WTC11 (cell line): ENCODE data around the gene CA5A. TPM values are rescaled to one million over a fixed set of nuclear protein-coding genes. Genes with fewer than 3 reads are reported as not detected.

ENCODE experiments used
- ATAC-seq: fragments of 200-7000 bp; cut with Tn5 transposase; 2 replicates; pipeline ENCODE4 v1.10.0; 2021; ENCODE audit warnings: mild to moderate bottlenecking, moderate library complexity
- CTCF ChIA-PET: fragments of 300-600 bp; sonication (Branson Sonifier 250); formaldehyde crosslinking; loops from one replicate; lab custom pipeline; 2021; ENCODE audit warnings: antibody characterized with exemption; lab: Charles Lee
- POLR2A ChIA-PET: fragments of 350-600 bp; sonication (Branson Sonifier 250); formaldehyde crosslinking; loops from one replicate; lab custom pipeline; 2021; ENCODE audit warnings: antibody characterized with exemption; lab: Charles Lee
- DNase-seq: peaks from one replicate; pipeline ENCODE4 v3.0.0; 2021; ENCODE audit warnings: low spot score
- H3K27ac Mint-ChIP-seq: 2 replicates; pipeline ENCODE4 v1.8.0; 2021; ENCODE audit warnings: mixed read lengths
- H3K27me3 Mint-ChIP-seq: 2 replicates; pipeline ENCODE4 v1.8.0; 2021; ENCODE audit warnings: low read depth, mild to moderate bottlenecking, moderate library complexity, mixed read lengths
- H3K36me3 Mint-ChIP-seq: 2 replicates; pipeline ENCODE4 v1.8.0; 2021; ENCODE audit warnings: mixed read lengths
- H3K4me1 Mint-ChIP-seq: 2 replicates; pipeline ENCODE4 v1.8.0; 2022; ENCODE audit warnings: mixed read lengths
- H3K4me3 Mint-ChIP-seq: 2 replicates; pipeline ENCODE4 v1.8.0; 2021; ENCODE audit warnings: mild to moderate bottlenecking, moderate library complexity, mixed read lengths
- H3K9me3 Mint-ChIP-seq: 2 replicates; pipeline ENCODE4 v1.8.0; 2021; ENCODE audit warnings: mixed read lengths
- FOXJ3 ChIP-seq: sonication (generic); formaldehyde crosslinking; IDR thresholded peaks from 2 replicates; pipeline ENCODE4 v1.9.0; 2021; ENCODE audit warnings: missing genetic modification reagents, mild to moderate bottlenecking, borderline replicate concordance
- FOXP1 ChIP-seq: sonication (generic); formaldehyde crosslinking; IDR thresholded peaks from 2 replicates; pipeline ENCODE4 v1.8.0; 2022; ENCODE audit warnings: missing genetic modification reagents, mild to moderate bottlenecking, moderate library complexity, borderline replicate concordance
- GABPB1 ChIP-seq: sonication (generic); formaldehyde crosslinking; IDR thresholded peaks from 2 replicates; pipeline ENCODE4 v1.8.1; 2023; ENCODE audit warnings: mild to moderate bottlenecking, missing genetic modification reagents
- HMGA2 ChIP-seq: fragments of 250-450 bp; sonication (Bioruptor Pico); IDR thresholded peaks from 2 replicates; pipeline ENCODE4 v1.4.0; 2021; ENCODE audit warnings: mild to moderate bottlenecking, moderate library complexity
- JAZF1 ChIP-seq: fragments of 250-450 bp; sonication (Bioruptor Pico); IDR thresholded peaks from 2 replicates; pipeline ENCODE4 v1.9.0; 2021; ENCODE audit warnings: moderate library complexity, mild to moderate bottlenecking, inconsistent platforms
- NR1H2 ChIP-seq: sonication (generic); formaldehyde crosslinking; IDR thresholded peaks from 2 replicates; pipeline ENCODE4 v1.9.0; 2021; ENCODE audit warnings: mild to moderate bottlenecking, moderate library complexity, missing genetic modification reagents
- NR2C2 ChIP-seq: sonication (generic); formaldehyde crosslinking; IDR thresholded peaks from 2 replicates; pipeline ENCODE4 v1.8.0; 2022; ENCODE audit warnings: mild to moderate bottlenecking, missing genetic modification reagents
- NR3C1 ChIP-seq: sonication (generic); formaldehyde crosslinking; conservative IDR thresholded peaks from 2 replicates; pipeline ENCODE4 v1.8.1; 2023; ENCODE audit warnings: low read depth, mild to moderate bottlenecking, missing genetic modification reagents
- OVOL2 ChIP-seq: fragments of 250-450 bp; sonication (Bioruptor Pico); IDR thresholded peaks from 2 replicates; pipeline ENCODE4 v1.9.0; 2021; ENCODE audit warnings: mild to moderate bottlenecking, borderline replicate concordance
- RORB ChIP-seq: fragments of 250-450 bp; sonication (Bioruptor Pico); IDR thresholded peaks from 2 replicates; pipeline ENCODE4 v1.9.0; 2021; ENCODE audit warnings: mild to moderate bottlenecking
- SMAD4 ChIP-seq: sonication (generic); formaldehyde crosslinking; IDR thresholded peaks from 2 replicates; pipeline ENCODE4 v1.8.0; 2022; ENCODE audit warnings: mild to moderate bottlenecking, missing genetic modification reagents
- TCF7 ChIP-seq: sonication (generic); formaldehyde crosslinking; IDR thresholded peaks from 2 replicates; pipeline ENCODE4 v1.8.0; 2022; ENCODE audit warnings: mild to moderate bottlenecking, low read depth, missing genetic modification reagents, moderate library complexity
- TEAD4 ChIP-seq: sonication (generic); formaldehyde crosslinking; IDR thresholded peaks from 2 replicates; pipeline ENCODE4 v1.8.0; 2022; ENCODE audit warnings: mild to moderate bottlenecking, missing genetic modification reagents
- ZBTB21 ChIP-seq: sonication (generic); formaldehyde crosslinking; IDR thresholded peaks from 2 replicates; pipeline ENCODE4 v1.8.1; 2023; ENCODE audit warnings: mild to moderate bottlenecking, missing genetic modification reagents, borderline replicate concordance
- ZNF121 ChIP-seq: sonication (generic); formaldehyde crosslinking; IDR thresholded peaks from 2 replicates; pipeline ENCODE4 v1.8.0; 2023; ENCODE audit warnings: missing genetic modification reagents
- ZNF219 ChIP-seq: sonication (generic); formaldehyde crosslinking; IDR thresholded peaks from 2 replicates; pipeline ENCODE4 v1.8.0; 2023; ENCODE audit warnings: missing genetic modification reagents, mild to moderate bottlenecking, borderline replicate concordance
- ZNF232 ChIP-seq: sonication (generic); formaldehyde crosslinking; IDR thresholded peaks from 2 replicates; pipeline ENCODE4 v1.8.0; 2022; ENCODE audit warnings: mild to moderate bottlenecking, missing genetic modification reagents
- ZNF317 ChIP-seq: sonication (generic); formaldehyde crosslinking; IDR thresholded peaks from 2 replicates; pipeline ENCODE4 v1.8.1; 2023; ENCODE audit warnings: low read depth, mild to moderate bottlenecking, moderate library complexity, missing genetic modification reagents, borderline replicate concordance
- ZNF416 ChIP-seq: fragments of 250-450 bp; sonication (Bioruptor Pico); IDR thresholded peaks from 2 replicates; pipeline ENCODE4 v1.9.0; 2021; ENCODE audit warnings: mild to moderate bottlenecking, inconsistent platforms
- ZNF423 ChIP-seq: fragments of 250-450 bp; sonication (Bioruptor Pico); IDR thresholded peaks from 2 replicates; pipeline ENCODE4 v2.1.2; 2022; ENCODE audit warnings: mild to moderate bottlenecking, moderate library complexity
- ZNF671 ChIP-seq: fragments of 250-450 bp; sonication (Bioruptor Pico); IDR thresholded peaks from 2 replicates; pipeline ENCODE4 v1.8.0; 2021; ENCODE audit warnings: mild to moderate bottlenecking
- total RNA-seq: library from RNA; stranded (reverse); gene quantifications from 3 replicates; pipeline ENCODE4 v1.2.3, GENCODE V29; 2021
- TF ChIP-seq, protein P1 (sequence below): sonication (generic); formaldehyde crosslinking; IDR thresholded peaks from 2 replicates; pipeline ENCODE4 v1.8.1; 2022; ENCODE audit warnings: missing genetic modification reagents, borderline replicate concordance
- TF ChIP-seq, protein P2 (sequence below): sonication (generic); formaldehyde crosslinking; IDR thresholded peaks from 2 replicates; pipeline ENCODE4 v1.8.1; 2022; ENCODE audit warnings: mild to moderate bottlenecking, moderate library complexity, missing genetic modification reagents
- TF ChIP-seq, protein P3 (sequence below): fragments of 250-450 bp; sonication (Bioruptor Pico); IDR thresholded peaks from 2 replicates; pipeline ENCODE4 v1.9.0; 2021; ENCODE audit warnings: mild to moderate bottlenecking, borderline replicate concordance
- TF ChIP-seq, protein P4 (sequence below): sonication (generic); formaldehyde crosslinking; conservative IDR thresholded peaks from 2 replicates; pipeline ENCODE4 v1.8.1; 2022; ENCODE audit warnings: mild to moderate bottlenecking, missing genetic modification reagents
- TF ChIP-seq, protein P5 (sequence below): fragments of 250-450 bp; sonication (Bioruptor Pico); IDR thresholded peaks from 2 replicates; pipeline ENCODE4 v1.8.0; 2021; ENCODE audit warnings: mild to moderate bottlenecking
- TF ChIP-seq, protein P6 (sequence below): sonication (generic); formaldehyde crosslinking; IDR thresholded peaks from 2 replicates; pipeline ENCODE4 v1.8.1; 2023; ENCODE audit warnings: mild to moderate bottlenecking, moderate library complexity, missing genetic modification reagents

The CA5A gene
- total RNA-seq, 1 experiment from 2014 or later: not detected

DNA sequence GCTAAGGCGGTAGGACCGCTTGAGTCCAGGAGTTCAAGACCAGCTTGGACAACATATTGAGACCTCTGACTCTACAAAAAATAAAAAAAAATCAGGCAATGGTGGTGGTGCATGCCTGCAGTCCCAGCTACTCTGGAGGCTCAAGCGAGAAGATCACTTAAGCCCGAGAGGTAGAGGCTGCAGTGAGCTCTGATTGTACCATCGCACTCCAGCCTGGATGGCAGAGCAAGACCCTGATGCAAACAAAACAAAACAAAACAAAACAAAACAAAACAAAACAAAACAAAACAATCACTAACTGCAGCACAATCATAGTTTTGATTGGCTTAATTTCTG lies 12.4 kb upstream of the CA5A start:
- no peak for ATAC-seq
- no peak for DNase-seq
- H3K4me1 Mint-ChIP-seq: peaks cover 36% of the 10 kb centered on the region
- no peaks in the 10 kb centered on the region for H3K27me3 Mint-ChIP-seq
- H3K36me3 Mint-ChIP-seq: peaks cover 8% of the 10 kb centered on the region
- H3K9me3 Mint-ChIP-seq: no peaks in the 10 kb centered on the region
- 0 out of 2 replicates have a peak overlapping the region, but pooled peaks have one; percentile 4 for H3K27ac Mint-ChIP-seq
- CTCF ChIA-PET: no interaction called here
- no peak overlapping the region for H3K4me3 Mint-ChIP-seq
- POLR2A ChIA-PET: no interaction called here
- no peak for TF ChIP-seq TEAD4 (CRISPR knock-in tag)
- no peak for TF ChIP-seq OVOL2 (CRISPR knock-in tag)
- no peak for TF ChIP-seq HMGA2 (CRISPR knock-in tag)
- TF ChIP-seq, protein P1, sequence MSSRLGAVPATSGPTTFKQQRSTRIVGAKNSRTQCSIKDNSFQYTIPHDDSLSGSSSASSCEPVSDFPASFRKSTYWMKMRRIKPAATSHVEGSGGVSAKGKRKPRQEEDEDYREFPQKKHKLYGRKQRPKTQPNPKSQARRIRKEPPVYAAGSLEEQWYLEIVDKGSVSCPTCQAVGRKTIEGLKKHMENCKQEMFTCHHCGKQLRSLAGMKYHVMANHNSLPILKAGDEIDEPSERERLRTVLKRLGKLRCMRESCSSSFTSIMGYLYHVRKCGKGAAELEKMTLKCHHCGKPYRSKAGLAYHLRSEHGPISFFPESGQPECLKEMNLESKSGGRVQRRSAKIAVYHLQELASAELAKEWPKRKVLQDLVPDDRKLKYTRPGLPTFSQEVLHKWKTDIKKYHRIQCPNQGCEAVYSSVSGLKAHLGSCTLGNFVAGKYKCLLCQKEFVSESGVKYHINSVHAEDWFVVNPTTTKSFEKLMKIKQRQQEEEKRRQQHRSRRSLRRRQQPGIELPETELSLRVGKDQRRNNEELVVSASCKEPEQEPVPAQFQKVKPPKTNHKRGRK: no peak
- TF ChIP-seq, protein P2, sequence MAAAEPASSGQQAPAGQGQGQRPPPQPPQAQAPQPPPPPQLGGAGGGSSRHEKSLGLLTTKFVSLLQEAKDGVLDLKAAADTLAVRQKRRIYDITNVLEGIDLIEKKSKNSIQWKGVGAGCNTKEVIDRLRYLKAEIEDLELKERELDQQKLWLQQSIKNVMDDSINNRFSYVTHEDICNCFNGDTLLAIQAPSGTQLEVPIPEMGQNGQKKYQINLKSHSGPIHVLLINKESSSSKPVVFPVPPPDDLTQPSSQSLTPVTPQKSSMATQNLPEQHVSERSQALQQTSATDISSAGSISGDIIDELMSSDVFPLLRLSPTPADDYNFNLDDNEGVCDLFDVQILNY (CRISPR knock-in tag): no peak
- TF ChIP-seq ZNF317 (CRISPR knock-in tag): no peak
- no peak for TF ChIP-seq ZNF219 (CRISPR knock-in tag)
- TF ChIP-seq ZNF671 (CRISPR knock-in tag): no peak
- no peak for TF ChIP-seq JAZF1 (CRISPR knock-in tag)
- TF ChIP-seq ZBTB21 (CRISPR knock-in tag): no peak
- TF ChIP-seq FOXP1 (CRISPR knock-in tag): no peak
- no peak; the same call in 1 of the 2 replicates for TF ChIP-seq GABPB1 (CRISPR knock-in tag)
- no peak for TF ChIP-seq SMAD4
- TF ChIP-seq, protein P3, sequence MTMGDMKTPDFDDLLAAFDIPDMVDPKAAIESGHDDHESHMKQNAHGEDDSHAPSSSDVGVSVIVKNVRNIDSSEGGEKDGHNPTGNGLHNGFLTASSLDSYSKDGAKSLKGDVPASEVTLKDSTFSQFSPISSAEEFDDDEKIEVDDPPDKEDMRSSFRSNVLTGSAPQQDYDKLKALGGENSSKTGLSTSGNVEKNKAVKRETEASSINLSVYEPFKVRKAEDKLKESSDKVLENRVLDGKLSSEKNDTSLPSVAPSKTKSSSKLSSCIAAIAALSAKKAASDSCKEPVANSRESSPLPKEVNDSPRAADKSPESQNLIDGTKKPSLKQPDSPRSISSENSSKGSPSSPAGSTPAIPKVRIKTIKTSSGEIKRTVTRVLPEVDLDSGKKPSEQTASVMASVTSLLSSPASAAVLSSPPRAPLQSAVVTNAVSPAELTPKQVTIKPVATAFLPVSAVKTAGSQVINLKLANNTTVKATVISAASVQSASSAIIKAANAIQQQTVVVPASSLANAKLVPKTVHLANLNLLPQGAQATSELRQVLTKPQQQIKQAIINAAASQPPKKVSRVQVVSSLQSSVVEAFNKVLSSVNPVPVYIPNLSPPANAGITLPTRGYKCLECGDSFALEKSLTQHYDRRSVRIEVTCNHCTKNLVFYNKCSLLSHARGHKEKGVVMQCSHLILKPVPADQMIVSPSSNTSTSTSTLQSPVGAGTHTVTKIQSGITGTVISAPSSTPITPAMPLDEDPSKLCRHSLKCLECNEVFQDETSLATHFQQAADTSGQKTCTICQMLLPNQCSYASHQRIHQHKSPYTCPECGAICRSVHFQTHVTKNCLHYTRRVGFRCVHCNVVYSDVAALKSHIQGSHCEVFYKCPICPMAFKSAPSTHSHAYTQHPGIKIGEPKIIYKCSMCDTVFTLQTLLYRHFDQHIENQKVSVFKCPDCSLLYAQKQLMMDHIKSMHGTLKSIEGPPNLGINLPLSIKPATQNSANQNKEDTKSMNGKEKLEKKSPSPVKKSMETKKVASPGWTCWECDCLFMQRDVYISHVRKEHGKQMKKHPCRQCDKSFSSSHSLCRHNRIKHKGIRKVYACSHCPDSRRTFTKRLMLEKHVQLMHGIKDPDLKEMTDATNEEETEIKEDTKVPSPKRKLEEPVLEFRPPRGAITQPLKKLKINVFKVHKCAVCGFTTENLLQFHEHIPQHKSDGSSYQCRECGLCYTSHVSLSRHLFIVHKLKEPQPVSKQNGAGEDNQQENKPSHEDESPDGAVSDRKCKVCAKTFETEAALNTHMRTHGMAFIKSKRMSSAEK (CRISPR knock-in tag): no peak
- no peak for TF ChIP-seq ZNF121
- no peak for TF ChIP-seq ZNF232 (CRISPR knock-in tag)
- TF ChIP-seq ZNF423: no peak
- TF ChIP-seq, protein P4, sequence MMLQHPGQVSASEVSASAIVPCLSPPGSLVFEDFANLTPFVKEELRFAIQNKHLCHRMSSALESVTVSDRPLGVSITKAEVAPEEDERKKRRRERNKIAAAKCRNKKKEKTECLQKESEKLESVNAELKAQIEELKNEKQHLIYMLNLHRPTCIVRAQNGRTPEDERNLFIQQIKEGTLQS (CRISPR knock-in tag): no peak
- TF ChIP-seq NR2C2: no peak
- no peak for TF ChIP-seq NR3C1 (CRISPR knock-in tag)

DNA sequence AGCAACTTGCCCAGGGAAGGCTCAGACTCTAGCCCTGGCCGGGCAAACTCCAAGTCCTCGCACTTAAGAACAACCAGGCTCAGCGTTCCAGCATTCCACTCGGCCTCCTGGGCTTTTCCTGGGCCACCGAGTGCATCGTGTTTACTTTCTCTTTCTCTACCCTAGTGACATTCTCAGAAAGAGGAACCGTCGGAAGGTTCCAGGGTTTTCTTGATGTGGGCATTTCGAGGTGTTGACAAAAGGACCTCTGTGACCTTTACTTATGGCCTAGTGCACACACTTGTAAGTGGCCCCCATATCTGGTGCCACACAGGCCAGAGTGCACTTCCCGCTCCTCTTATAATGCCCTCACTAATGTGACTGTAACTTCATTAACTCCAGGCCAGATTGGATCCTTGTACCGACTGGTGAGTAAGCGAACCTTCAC lies 11.8 kb upstream of the CA5A start:
- Mint-ChIP-seq H3K4me1 (peaks cover 30% of the 10 kb centered on the region), H3K36me3 (peaks cover 3% of the 10 kb centered on the region), H3K27ac (peak overlapping the region; percentile 4; the same call in 1 of the 2 replicates), H3K4me3 (no peak overlapping the region), H3K9me3 (no peaks in the 10 kb centered on the region), H3K27me3 (no peaks in the 10 kb centered on the region)
- POLR2A ChIA-PET: no interaction called here
- CTCF ChIA-PET: no interaction called here
- no peak for ATAC-seq
- DNase-seq: no peak
- TF ChIP-seq FOXJ3 (CRISPR knock-in tag) (no peak), TCF7 (no peak), RORB (CRISPR knock-in tag) (no peak), HMGA2 (CRISPR knock-in tag) (no peak), NR1H2 (CRISPR knock-in tag) (no peak), ZNF416 (CRISPR knock-in tag) (no peak), FOXP1 (CRISPR knock-in tag) (no peak), ZNF121 (no peak)
- TF ChIP-seq, protein P5, sequence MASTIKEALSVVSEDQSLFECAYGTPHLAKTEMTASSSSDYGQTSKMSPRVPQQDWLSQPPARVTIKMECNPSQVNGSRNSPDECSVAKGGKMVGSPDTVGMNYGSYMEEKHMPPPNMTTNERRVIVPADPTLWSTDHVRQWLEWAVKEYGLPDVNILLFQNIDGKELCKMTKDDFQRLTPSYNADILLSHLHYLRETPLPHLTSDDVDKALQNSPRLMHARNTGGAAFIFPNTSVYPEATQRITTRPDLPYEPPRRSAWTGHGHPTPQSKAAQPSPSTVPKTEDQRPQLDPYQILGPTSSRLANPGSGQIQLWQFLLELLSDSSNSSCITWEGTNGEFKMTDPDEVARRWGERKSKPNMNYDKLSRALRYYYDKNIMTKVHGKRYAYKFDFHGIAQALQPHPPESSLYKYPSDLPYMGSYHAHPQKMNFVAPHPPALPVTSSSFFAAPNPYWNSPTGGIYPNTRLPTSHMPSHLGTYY (CRISPR knock-in tag): no peak
- TF ChIP-seq, protein P6, sequence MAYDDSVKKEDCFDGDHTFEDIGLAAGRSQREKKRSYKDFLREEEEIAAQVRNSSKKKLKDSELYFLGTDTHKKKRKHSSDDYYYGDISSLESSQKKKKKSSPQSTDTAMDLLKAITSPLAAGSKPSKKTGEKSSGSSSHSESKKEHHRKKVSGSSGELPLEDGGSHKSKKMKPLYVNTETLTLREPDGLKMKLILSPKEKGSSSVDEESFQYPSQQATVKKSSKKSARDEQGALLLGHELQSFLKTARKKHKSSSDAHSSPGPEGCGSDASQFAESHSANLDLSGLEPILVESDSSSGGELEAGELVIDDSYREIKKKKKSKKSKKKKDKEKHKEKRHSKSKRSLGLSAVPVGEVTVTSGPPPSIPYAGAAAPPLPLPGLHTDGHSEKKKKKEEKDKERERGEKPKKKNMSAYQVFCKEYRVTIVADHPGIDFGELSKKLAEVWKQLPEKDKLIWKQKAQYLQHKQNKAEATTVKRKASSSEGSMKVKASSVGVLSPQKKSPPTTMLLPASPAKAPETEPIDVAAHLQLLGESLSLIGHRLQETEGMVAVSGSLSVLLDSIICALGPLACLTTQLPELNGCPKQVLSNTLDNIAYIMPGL (CRISPR knock-in tag): no peak
